Measurements from ENCODE around the gene VWA1.

The VWA1 gene

DNA sequence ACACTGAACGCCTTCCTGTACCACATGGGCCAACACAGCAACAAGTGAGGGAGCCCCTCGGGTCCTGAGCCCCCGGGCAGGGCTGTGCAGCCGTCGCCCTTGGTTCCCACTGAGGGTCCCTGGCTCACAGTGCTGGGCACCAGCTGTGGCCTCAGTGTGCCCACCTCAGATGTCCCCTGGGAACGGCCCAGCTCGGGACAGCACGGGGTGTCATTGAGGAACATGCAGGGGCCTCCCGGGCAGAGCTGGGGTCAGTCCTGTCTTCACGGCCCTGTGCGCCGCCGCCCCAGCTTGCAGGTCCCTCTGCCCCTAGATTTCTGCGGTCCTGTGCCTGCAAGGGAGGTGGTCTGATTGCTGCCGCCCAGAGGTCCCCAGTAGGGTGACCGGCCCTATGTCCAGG, 53.7 kb downstream of the VWA1 start:
- no peak for DNase-seq

GRCh38 chr1:1489861-1490260, 54.4 kb downstream of the VWA1 start:
- no peak for DNase-seq

DNA sequence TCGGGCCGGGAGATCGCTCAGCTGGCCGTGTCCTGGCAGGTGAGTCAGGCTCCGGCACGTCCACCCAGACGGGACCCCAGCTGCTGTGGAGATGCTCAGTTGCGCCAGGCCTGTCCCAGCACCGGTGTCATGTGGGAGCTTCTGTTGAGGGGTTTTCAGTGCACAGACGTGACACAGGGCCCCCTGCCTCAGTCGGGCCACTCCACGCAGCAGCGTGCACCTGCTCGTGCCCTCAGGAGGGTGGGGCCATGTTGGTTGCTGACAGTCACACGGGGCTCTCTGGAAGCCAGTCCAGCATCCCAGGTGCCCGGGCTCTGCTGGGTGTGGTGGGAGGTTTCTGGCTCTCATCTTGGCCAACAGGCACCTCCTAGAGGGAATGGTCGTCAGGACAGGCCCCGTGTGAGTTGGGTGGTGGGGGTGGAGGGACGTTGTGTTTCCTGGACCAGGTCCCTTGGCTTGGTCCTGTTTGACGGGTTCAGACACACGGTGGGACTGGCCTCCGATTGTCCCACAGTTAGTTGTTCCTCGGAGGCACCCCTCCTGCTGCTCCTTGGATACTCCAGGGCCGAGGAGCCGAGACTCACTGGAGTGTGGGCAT, 55.2 kb downstream of the VWA1 start:
- DNase-seq: no peak

GRCh38 chr1:1491601-1492000, 56.1 kb downstream of the VWA1 start:
- no peak for DNase-seq

All from activated T-cell treated with anti-CD3 and anti-CD28 coated beads, Interleukin-2, amount 50 U/mL, for 1 hour (primary cell).